BE2C (cell line): ENCODE data around the gene TMPRSS2.

Experiments
- DNase-seq: peaks from one replicate; pipeline ENCODE4 v3.0.0-alpha.2; 2020
- H3K27me3 ChIP-seq: fragments of 250-450 bp; sonication (Bioruptor Pico); 2 replicates; pipeline ENCODE4 v1.5.1; 2020; ENCODE audit warnings: mild to moderate bottlenecking
- H3K36me3 ChIP-seq: fragments of 250-450 bp; sonication (Bioruptor Pico); 2 replicates; pipeline ENCODE4 v1.5.1; 2020; ENCODE audit warnings: mild to moderate bottlenecking
- H3K4me1 ChIP-seq: fragments of 250-450 bp; sonication (Bioruptor Pico); 2 replicates; pipeline ENCODE4 v1.5.1; 2020
- H3K4me3 ChIP-seq: 2 replicates; pipeline ENCODE4 v1.5.1; 2011; ENCODE audit warnings: low read depth, low read length
- H3K9me3 ChIP-seq: fragments of 250-450 bp; sonication (Bioruptor Pico); 2 replicates; pipeline ENCODE4 v1.5.1; 2020
- TF ChIP-seq, protein P1 (sequence below): IDR thresholded peaks from 2 replicates; pipeline ENCODE4 v1.5.1; 2012; ENCODE audit warnings: mild to moderate bottlenecking, low read depth, low read length

The TMPRSS2 gene

DNA sequence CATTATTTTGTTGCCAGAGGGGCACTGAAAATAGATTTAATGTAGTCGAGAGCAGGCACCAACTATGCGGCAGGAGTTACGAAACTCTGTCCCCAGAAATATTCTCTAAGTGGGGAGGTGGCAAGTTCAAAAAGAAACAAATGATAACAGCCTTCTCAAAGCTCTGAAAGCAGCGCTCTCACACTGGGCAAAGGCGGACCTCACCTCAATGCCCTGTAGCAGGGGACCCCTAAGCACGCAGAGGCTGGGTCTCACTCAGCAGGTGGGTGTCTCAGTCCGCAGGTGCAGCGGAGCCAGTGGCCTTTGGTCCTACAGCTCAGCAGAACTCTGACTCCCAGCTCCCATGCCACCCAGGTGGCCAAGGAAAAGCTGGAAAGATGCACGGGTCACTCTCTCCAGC lies 21.8 kb upstream of the TMPRSS2 start:
- Histone ChIP-seq H3K27me3 (no peaks in the 10 kb centered on the region), H3K36me3 (no peaks in the 10 kb centered on the region)

DNA sequence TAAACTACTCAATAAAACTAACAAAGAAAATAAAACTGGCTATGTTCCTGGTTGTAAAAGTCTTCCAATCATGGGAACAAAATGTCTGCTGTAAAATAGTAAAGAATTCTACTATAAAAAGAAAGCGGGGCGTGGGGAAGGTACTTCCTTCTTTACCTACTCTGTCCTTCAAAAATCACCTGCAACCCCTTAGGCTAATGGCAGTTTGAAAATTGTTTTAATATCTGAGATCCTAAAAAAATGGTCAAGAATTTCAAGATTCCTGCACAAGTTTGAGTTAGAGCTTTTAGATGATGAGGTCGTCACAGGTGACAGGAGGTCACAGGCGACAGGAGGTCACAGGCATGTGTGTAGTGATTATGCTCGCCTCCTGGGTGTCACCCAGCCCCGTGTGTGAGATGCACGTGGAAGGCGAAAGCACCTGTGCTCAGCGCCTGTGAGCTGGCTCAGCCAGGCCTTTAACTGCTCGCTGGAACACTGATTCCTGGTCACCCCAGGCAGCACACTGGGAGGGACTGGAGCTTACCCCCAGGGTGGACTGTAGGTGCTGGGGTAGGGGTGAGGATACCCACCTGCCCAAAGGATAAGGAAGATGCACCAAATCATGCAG lies 18.6 kb upstream of the TMPRSS2 start:
- H3K9me3 ChIP-seq, result no peaks in the 10 kb centered on the region
- H3K4me1 ChIP-seq, result no peaks in the 10 kb centered on the region
- TF ChIP-seq, protein P1, sequence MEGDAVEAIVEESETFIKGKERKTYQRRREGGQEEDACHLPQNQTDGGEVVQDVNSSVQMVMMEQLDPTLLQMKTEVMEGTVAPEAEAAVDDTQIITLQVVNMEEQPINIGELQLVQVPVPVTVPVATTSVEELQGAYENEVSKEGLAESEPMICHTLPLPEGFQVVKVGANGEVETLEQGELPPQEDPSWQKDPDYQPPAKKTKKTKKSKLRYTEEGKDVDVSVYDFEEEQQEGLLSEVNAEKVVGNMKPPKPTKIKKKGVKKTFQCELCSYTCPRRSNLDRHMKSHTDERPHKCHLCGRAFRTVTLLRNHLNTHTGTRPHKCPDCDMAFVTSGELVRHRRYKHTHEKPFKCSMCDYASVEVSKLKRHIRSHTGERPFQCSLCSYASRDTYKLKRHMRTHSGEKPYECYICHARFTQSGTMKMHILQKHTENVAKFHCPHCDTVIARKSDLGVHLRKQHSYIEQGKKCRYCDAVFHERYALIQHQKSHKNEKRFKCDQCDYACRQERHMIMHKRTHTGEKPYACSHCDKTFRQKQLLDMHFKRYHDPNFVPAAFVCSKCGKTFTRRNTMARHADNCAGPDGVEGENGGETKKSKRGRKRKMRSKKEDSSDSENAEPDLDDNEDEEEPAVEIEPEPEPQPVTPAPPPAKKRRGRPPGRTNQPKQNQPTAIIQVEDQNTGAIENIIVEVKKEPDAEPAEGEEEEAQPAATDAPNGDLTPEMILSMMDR, result no peak
- H3K27me3 ChIP-seq, result no peaks in the 10 kb centered on the region
- no peaks in the 10 kb centered on the region for H3K36me3 ChIP-seq
- no peak overlapping the region for H3K4me3 ChIP-seq
- no peak for DNase-seq

More for the DNA sequence above, 21.8 kb upstream of the TMPRSS2 start:
- H3K9me3 ChIP-seq, result no peaks in the 10 kb centered on the region
- no peaks in the 10 kb centered on the region for H3K4me1 ChIP-seq
- no peak overlapping the region for H3K4me3 ChIP-seq
- DNase-seq, result no peak
- TF ChIP-seq, protein P1, result no peak

DNA sequence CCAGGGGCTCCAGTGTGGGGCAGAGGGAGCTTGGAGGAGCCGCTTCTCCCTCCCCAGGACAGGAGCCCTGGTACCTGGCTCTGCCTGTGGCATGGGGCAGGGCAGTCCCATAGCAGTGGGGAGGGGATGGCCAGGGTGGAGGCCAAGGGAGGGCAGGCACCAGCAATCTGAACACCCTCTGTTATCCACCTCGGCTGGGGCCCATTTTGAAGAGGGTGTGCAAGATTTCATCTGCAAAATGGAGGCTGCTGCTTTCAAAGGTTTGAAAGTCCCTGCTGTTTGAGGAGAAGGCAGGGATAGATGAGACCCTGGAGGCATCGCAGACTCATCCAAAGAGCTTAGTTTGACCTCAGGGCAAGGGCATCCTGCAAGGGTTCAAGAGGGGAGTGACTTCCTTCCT lies 15.2 kb upstream of the TMPRSS2 start:
- TF ChIP-seq, protein P1, result no peak
- no peaks in the 10 kb centered on the region for H3K36me3 ChIP-seq
- no peaks in the 10 kb centered on the region for H3K4me1 ChIP-seq
- no peak overlapping the region for H3K4me3 ChIP-seq
- no peaks in the 10 kb centered on the region for H3K9me3 ChIP-seq
- DNase-seq, result no peak
- H3K27me3 ChIP-seq, result no peaks in the 10 kb centered on the region

DNA sequence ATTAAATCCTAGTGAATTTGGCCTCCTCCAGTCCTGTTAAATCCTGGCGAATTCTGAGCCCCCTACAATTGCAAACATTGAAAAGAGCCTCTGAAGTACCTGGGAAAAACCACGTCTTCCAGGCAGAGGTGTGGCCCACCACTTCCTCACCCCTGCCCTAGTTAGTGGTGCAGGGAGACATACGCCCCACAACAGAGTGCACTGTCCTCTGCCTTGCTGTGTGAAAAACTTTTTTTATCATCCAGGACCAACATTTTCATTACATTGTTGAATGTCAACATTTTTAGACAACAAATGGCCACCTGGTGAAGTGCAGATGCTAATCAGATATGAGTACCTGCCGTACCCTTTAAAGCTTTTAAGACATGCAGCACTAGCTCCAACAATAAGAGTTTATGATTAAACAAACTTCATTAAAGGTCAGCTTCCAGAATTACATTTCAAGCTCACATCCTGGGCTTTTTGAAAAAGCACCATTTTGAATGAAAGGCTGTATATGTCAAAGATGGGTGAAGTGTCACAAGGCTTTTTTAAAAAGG lies 13.6 kb upstream of the TMPRSS2 start:
- Histone ChIP-seq H3K9me3 (no peaks in the 10 kb centered on the region), H3K27me3 (no peaks in the 10 kb centered on the region), H3K36me3 (no peaks in the 10 kb centered on the region), H3K4me1 (no peaks in the 10 kb centered on the region), H3K4me3 (no peak overlapping the region)
- DNase-seq, result no peak
- TF ChIP-seq, protein P1, result no peak

DNA sequence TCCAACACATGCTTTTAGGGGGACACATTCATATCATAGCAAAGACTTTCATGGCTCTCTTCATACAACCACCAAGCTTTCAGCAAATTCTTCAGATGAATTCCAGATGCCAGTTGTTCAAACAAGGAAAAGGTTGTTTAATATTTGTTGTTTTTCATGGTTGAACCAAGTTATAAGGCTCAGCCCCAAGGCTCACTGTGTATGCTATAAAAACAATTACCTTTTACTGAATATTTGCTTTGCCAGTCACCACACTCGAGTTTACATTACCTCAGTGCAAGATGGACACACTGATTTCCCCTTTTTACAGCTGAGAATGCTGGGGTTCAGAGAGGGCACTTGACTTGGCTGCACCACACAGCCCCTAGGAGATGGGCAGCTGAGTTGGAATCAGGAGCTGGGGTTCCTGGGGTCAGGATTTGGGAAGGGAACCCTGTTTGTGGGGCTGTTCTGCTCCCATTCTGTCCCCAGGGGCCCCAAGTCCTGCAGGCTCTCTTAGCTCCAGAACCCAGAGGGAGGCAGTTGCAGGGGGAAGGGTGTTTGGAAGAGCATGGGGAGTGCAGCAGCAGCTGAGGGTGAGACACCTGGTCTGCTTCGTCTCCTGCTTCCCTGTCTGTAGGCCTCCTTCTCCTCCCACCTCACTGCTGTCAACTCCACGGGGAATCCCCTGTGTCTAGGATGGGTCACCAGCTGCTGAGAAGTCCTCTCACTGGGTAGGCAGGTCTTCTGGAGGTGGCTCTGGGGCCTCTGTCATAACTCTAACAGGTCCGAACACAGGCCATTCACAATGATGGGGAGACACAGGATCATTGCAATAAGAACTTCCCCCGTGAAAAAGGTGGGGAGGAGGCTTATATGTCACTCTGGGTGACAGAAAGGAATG lies 12.8 kb upstream of the TMPRSS2 start:
- no peaks in the 10 kb centered on the region for H3K27me3 ChIP-seq
- no peak for DNase-seq
- H3K4me3 ChIP-seq, result no peak overlapping the region
- H3K4me1 ChIP-seq, result no peaks in the 10 kb centered on the region
- H3K9me3 ChIP-seq, result no peaks in the 10 kb centered on the region
- TF ChIP-seq, protein P1, result no peak
- H3K36me3 ChIP-seq, result no peaks in the 10 kb centered on the region
